IPS-18a (cell line): ENCODE measurements around the gene ATXN10.

Experiments used
- H3K27ac ChIP-seq: one replicate; pipeline ENCODE4 v1.5.1; 2013; ENCODE audit warnings: low read length
- H3K27me3 ChIP-seq: one replicate; pipeline ENCODE4 v1.6.1; 2013; ENCODE audit warnings: mild to moderate bottlenecking, low read length; ENCODE audit not compliant: control insufficient read depth, insufficient read depth
- H3K36me3 ChIP-seq: one replicate; pipeline ENCODE4 v1.6.1; 2013; ENCODE audit warnings: low read depth, low read length; ENCODE audit not compliant: control insufficient read depth
- H3K4me1 ChIP-seq: one replicate; pipeline ENCODE4 v1.6.1; 2013; ENCODE audit warnings: low read depth, low read length; ENCODE audit not compliant: control insufficient read depth
- H3K4me3 ChIP-seq: one replicate; pipeline ENCODE4 v1.5.1; 2013; ENCODE audit warnings: low read length
- H3K9ac ChIP-seq: one replicate; pipeline ENCODE4 v1.6.1; 2013; ENCODE audit warnings: mild to moderate bottlenecking, low read length, moderate library complexity
- H3K9me3 ChIP-seq: one replicate; pipeline ENCODE4 v1.6.1; 2013; ENCODE audit warnings: low read depth, low read length; ENCODE audit not compliant: control insufficient read depth

Gene ATXN10

GRCh38 chr22:45722006-45722405 lies 50.4 kb downstream of the ATXN10 start:
- no peak overlapping the region for H3K27ac ChIP-seq
- H3K36me3 ChIP-seq = peaks cover 33% of the 10 kb centered on the region

GRCh38 chr22:45726081-45726480 lies 54.4 kb downstream of the ATXN10 start:
- Histone ChIP-seq H3K4me3 (no peak overlapping the region), H3K9me3 (no peaks in the 10 kb centered on the region), H3K27me3 (no peaks in the 10 kb centered on the region), H3K4me1 (no peaks in the 10 kb centered on the region), H3K27ac (no peak overlapping the region), H3K9ac (no peak overlapping the region), H3K36me3 (peaks cover 23% of the 10 kb centered on the region)

More at GRCh38 chr22:45722006-45722405, 50.4 kb downstream of the ATXN10 start:
- Histone ChIP-seq H3K4me1 (no peaks in the 10 kb centered on the region), H3K27me3 (no peaks in the 10 kb centered on the region), H3K9ac (no peak overlapping the region), H3K9me3 (no peaks in the 10 kb centered on the region), H3K4me3 (no peak overlapping the region)

- Histone ChIP-seq H3K36me3 (peaks cover 28% of the 10 kb centered on the region), H3K9ac (no peak overlapping the region), H3K9me3 (no peaks in the 10 kb centered on the region), H3K27me3 (no peaks in the 10 kb centered on the region), H3K4me3 (no peak overlapping the region), H3K4me1 (no peaks in the 10 kb centered on the region), H3K27ac (no peak overlapping the region)
Measured at GRCh38 chr22:45731041-45731797, 59.6 kb downstream of the ATXN10 start.

- no peaks in the 10 kb centered on the region for H3K4me1 ChIP-seq
- no peak overlapping the region for H3K4me3 ChIP-seq
- H3K27ac ChIP-seq = no peak overlapping the region
- no peaks in the 10 kb centered on the region for H3K27me3 ChIP-seq
- H3K9ac ChIP-seq = no peak overlapping the region
- peaks cover 33% of the 10 kb centered on the region for H3K36me3 ChIP-seq
- no peaks in the 10 kb centered on the region for H3K9me3 ChIP-seq
Measured at GRCh38 chr22:45731798-45732495, 60.3 kb downstream of the ATXN10 start.

GRCh38 chr22:45735273-45735672 lies 63.6 kb downstream of the ATXN10 start:
- Histone ChIP-seq H3K4me1 (no peaks in the 10 kb centered on the region), H3K9ac (no peak overlapping the region), H3K27ac (no peak overlapping the region), H3K4me3 (no peak overlapping the region), H3K27me3 (no peaks in the 10 kb centered on the region), H3K36me3 (peaks cover 43% of the 10 kb centered on the region), H3K9me3 (no peaks in the 10 kb centered on the region)

- Histone ChIP-seq H3K27ac (no peak overlapping the region), H3K27me3 (no peaks in the 10 kb centered on the region), H3K9me3 (no peaks in the 10 kb centered on the region), H3K36me3 (peaks cover 52% of the 10 kb centered on the region), H3K9ac (no peak overlapping the region), H3K4me3 (no peak overlapping the region), H3K4me1 (no peaks in the 10 kb centered on the region)
Measured at GRCh38 chr22:45738206-45738605, 66.6 kb downstream of the ATXN10 start.

- H3K36me3 ChIP-seq = peaks cover 58% of the 10 kb centered on the region
- H3K27me3 ChIP-seq = no peaks in the 10 kb centered on the region
- no peak overlapping the region for H3K27ac ChIP-seq
- no peaks in the 10 kb centered on the region for H3K9me3 ChIP-seq
- no peak overlapping the region for H3K4me3 ChIP-seq
- no peaks in the 10 kb centered on the region for H3K4me1 ChIP-seq
- no peak overlapping the region for H3K9ac ChIP-seq
Measured at GRCh38 chr22:45740236-45740635, 68.6 kb downstream of the ATXN10 start.

GRCh38 chr22:45742866-45743450 lies 71.3 kb downstream of the ATXN10 start:
- H3K27ac ChIP-seq = no peak overlapping the region
- H3K27me3 ChIP-seq = no peaks in the 10 kb centered on the region
- no peaks in the 10 kb centered on the region for H3K9me3 ChIP-seq
- H3K4me3 ChIP-seq = no peak overlapping the region
- H3K9ac ChIP-seq = no peak overlapping the region
- peaks cover 55% of the 10 kb centered on the region for H3K36me3 ChIP-seq
- H3K4me1 ChIP-seq = no peaks in the 10 kb centered on the region

GRCh38 chr22:45743687-45744086 lies 72.1 kb downstream of the ATXN10 start:
- Histone ChIP-seq H3K36me3 (peaks cover 51% of the 10 kb centered on the region), H3K9me3 (no peaks in the 10 kb centered on the region)

GRCh38 chr22:45744442-45744841 lies 72.8 kb downstream of the ATXN10 start:
- H3K27me3 ChIP-seq = no peaks in the 10 kb centered on the region
- H3K9me3 ChIP-seq = no peaks in the 10 kb centered on the region
- H3K9ac ChIP-seq = no peak overlapping the region
- no peak overlapping the region for H3K27ac ChIP-seq
- H3K4me1 ChIP-seq = no peaks in the 10 kb centered on the region
- H3K36me3 ChIP-seq = peaks cover 43% of the 10 kb centered on the region
- H3K4me3 ChIP-seq = no peak overlapping the region

More at GRCh38 chr22:45743687-45744086, 72.1 kb downstream of the ATXN10 start:
- Histone ChIP-seq H3K27me3 (no peaks in the 10 kb centered on the region), H3K4me1 (no peaks in the 10 kb centered on the region), H3K27ac (no peak overlapping the region), H3K4me3 (no peak overlapping the region), H3K9ac (no peak overlapping the region)

- Histone ChIP-seq H3K36me3 (peaks cover 9% of the 10 kb centered on the region), H3K4me1 (no peaks in the 10 kb centered on the region), H3K9me3 (no peaks in the 10 kb centered on the region), H3K27me3 (no peaks in the 10 kb centered on the region), H3K27ac (no peak overlapping the region), H3K4me3 (no peak overlapping the region), H3K9ac (no peak overlapping the region)
Measured at GRCh38 chr22:45750626-45751025, 79.0 kb downstream of the ATXN10 start.
